HAP-1 (cell line): ENCODE measurements around the gene CYP3A5.
"Not testable (repeated sequence)": the region's sequence is repeated elsewhere in the genome, so short reads cannot be mapped to it uniquely, and the experiment has no call there.

Source experiments
- DNase-seq, 2 experiments: peaks; one replicate each; pipeline ENCODE4 v3.0.0-alpha.2; 2016 to 2020; ENCODE audit warnings: low spot score in 2 of 2
- H3K27me3 ChIP-seq: fragments of 250-450 bp; sonication (Bioruptor Pico); 2 replicates; pipeline ENCODE4 v1.5.1; 2020; ENCODE audit warnings: low read depth, mild to moderate bottlenecking, moderate library complexity
- H3K36me3 ChIP-seq: fragments of 250-450 bp; sonication (Bioruptor Pico); replicated peaks from 2 replicates; pipeline ENCODE4 v1.5.1; 2020; ENCODE audit warnings: mild to moderate bottlenecking
- H3K4me1 ChIP-seq: fragments of 250-450 bp; sonication (Bioruptor Pico); 2 replicates; pipeline ENCODE4 v1.5.1; 2020; ENCODE audit warnings: mild to moderate bottlenecking
- H3K4me3 ChIP-seq: fragments of 250-450 bp; sonication (Bioruptor Pico); 2 replicates; pipeline ENCODE4 v1.5.1; 2020; ENCODE audit warnings: mild to moderate bottlenecking, moderate library complexity
- H3K9me3 ChIP-seq: fragments of 250-450 bp; sonication (Bioruptor Pico); 2 replicates; pipeline ENCODE4 v1.5.1; 2020; ENCODE audit warnings: mild to moderate bottlenecking, moderate library complexity
- in situ Hi-C: fragments of 300-500 bp; cut with MboI; formaldehyde crosslinking; loops from 3 replicates; pipeline ENCODE4 v1.14.3; 2020; ENCODE audit warnings: low sequenced_read_pairs, inconsistent platforms, mixed read lengths

Gene CYP3A5

GRCh38 chr7:99694201-99694911 is 14.6 kb upstream of the CYP3A5 start:
- Histone ChIP-seq H3K36me3 (no peaks in the 10 kb centered on the region), H3K4me1 (peaks cover 4% of the 10 kb centered on the region; the same call in 1 of the 2 replicates), H3K4me3 (no peak overlapping the region), H3K9me3 (0 out of 2 replicates have a peak, but pooled peaks cover 3% of the 10 kb centered on the region), H3K27me3 (no peaks in the 10 kb centered on the region; the same call in 1 of the 2 replicates)
- no peak for DNase-seq
- in situ Hi-C loops: no loop called here

GRCh38 chr7:99693427-99694200 is 13.8 kb upstream of the CYP3A5 start:
- 0 out of 2 replicates have a peak, but pooled peaks cover 3% of the 10 kb centered on the region for H3K9me3 ChIP-seq
- peaks cover 4% of the 10 kb centered on the region; the same call in 1 of the 2 replicates for H3K4me1 ChIP-seq
- peak; percentile 18 to 57 for DNase-seq
- H3K4me3 ChIP-seq: no peak overlapping the region
- in situ Hi-C loops: no loop called here
- H3K36me3 ChIP-seq: no peaks in the 10 kb centered on the region
- H3K27me3 ChIP-seq: no peaks in the 10 kb centered on the region

GRCh38 chr7:99693100-99693426 is 13.3 kb upstream of the CYP3A5 start:
- in situ Hi-C loops: no loop called here
- Histone ChIP-seq H3K4me3 (no peak overlapping the region), H3K9me3 (0 out of 2 replicates have a peak, but pooled peaks cover 3% of the 10 kb centered on the region), H3K27me3 (no peaks in the 10 kb centered on the region), H3K36me3 (no peaks in the 10 kb centered on the region), H3K4me1 (peaks cover 4% of the 10 kb centered on the region; the same call in 1 of the 2 replicates)
- DNase-seq: no peak

- H3K36me3 ChIP-seq, H3K4me3 ChIP-seq, H3K27me3 ChIP-seq, H3K9me3 ChIP-seq, H3K4me1 ChIP-seq, DNase-seq, in situ Hi-C loops: not testable (repeated sequence)
Measured at GRCh38 chr7:99692563-99692962, 12.8 kb upstream of the CYP3A5 start.

GRCh38 chr7:99691658-99692057 is 11.9 kb upstream of the CYP3A5 start:
- H3K9me3 ChIP-seq, H3K36me3 ChIP-seq, in situ Hi-C loops, DNase-seq, H3K4me3 ChIP-seq, H3K27me3 ChIP-seq, H3K4me1 ChIP-seq: not testable (repeated sequence)

GRCh38 chr7:99690918-99691317 is 11.1 kb upstream of the CYP3A5 start:
- in situ Hi-C loops, H3K27me3 ChIP-seq, H3K4me3 ChIP-seq, H3K9me3 ChIP-seq, H3K4me1 ChIP-seq, H3K36me3 ChIP-seq, DNase-seq: not testable (repeated sequence)

- H3K9me3 ChIP-seq, H3K4me3 ChIP-seq, H3K27me3 ChIP-seq, in situ Hi-C loops, H3K4me1 ChIP-seq, H3K36me3 ChIP-seq: not testable (repeated sequence)
- peak in 1 of 2 experiments; percentile 41 for DNase-seq
Measured at GRCh38 chr7:99685871-99686608, 6.2 kb upstream of the CYP3A5 start.

GRCh38 chr7:99685129-99685758 is 5.4 kb upstream of the CYP3A5 start:
- Histone ChIP-seq H3K9me3 (no peaks in the 10 kb centered on the region), H3K4me1 (no peaks in the 10 kb centered on the region), H3K36me3 (no peaks in the 10 kb centered on the region), H3K4me3 (no peak overlapping the region), H3K27me3 (no peaks in the 10 kb centered on the region)
- in situ Hi-C loops: no loop called here
- DNase-seq: no peak

GRCh38 chr7:99679032-99679399 is 780 bp downstream of the CYP3A5 start:
- Histone ChIP-seq H3K27me3 (no peaks in the 10 kb centered on the region), H3K9me3 (no peaks in the 10 kb centered on the region), H3K4me3 (no peak overlapping the region), H3K4me1 (no peaks in the 10 kb centered on the region), H3K36me3 (no peaks in the 10 kb centered on the region)
- in situ Hi-C loops: no loop called here
- no peak for DNase-seq

- no peaks in the 10 kb centered on the region for H3K4me1 ChIP-seq
- no peaks in the 10 kb centered on the region for H3K27me3 ChIP-seq
- no peaks in the 10 kb centered on the region for H3K36me3 ChIP-seq
- DNase-seq: no peak
- H3K4me3 ChIP-seq: no peak overlapping the region
- no peaks in the 10 kb centered on the region for H3K9me3 ChIP-seq
- in situ Hi-C loops: no loop called here
Measured at GRCh38 chr7:99677648-99678045, 2.1 kb downstream of the CYP3A5 start.

GRCh38 chr7:99677013-99677647 is 2.7 kb downstream of the CYP3A5 start:
- Histone ChIP-seq H3K4me3 (no peak overlapping the region), H3K4me1 (no peaks in the 10 kb centered on the region), H3K36me3 (no peaks in the 10 kb centered on the region), H3K9me3 (no peaks in the 10 kb centered on the region), H3K27me3 (no peaks in the 10 kb centered on the region)
- in situ Hi-C loops: no loop called here
- no peak for DNase-seq

- no peaks in the 10 kb centered on the region for H3K9me3 ChIP-seq
- no peaks in the 10 kb centered on the region for H3K4me1 ChIP-seq
- H3K36me3 ChIP-seq: no peaks in the 10 kb centered on the region
- no peaks in the 10 kb centered on the region for H3K27me3 ChIP-seq
- H3K4me3 ChIP-seq: no peak overlapping the region
- in situ Hi-C loops: no loop called here
- DNase-seq: no peak
Measured at GRCh38 chr7:99674995-99675742, 4.6 kb downstream of the CYP3A5 start.

- Histone ChIP-seq H3K4me3 (no peak overlapping the region), H3K9me3 (no peaks in the 10 kb centered on the region), H3K4me1 (peaks cover 7% of the 10 kb centered on the region), H3K27me3 (no peaks in the 10 kb centered on the region), H3K36me3 (no peaks in the 10 kb centered on the region)
- no peak for DNase-seq
- in situ Hi-C loops: no loop called here
Measured at GRCh38 chr7:99672573-99672972, 7.2 kb downstream of the CYP3A5 start.
